Measurements from ENCODE around the gene SMAD6. TPM values are rescaled to one million over a fixed set of nuclear protein-coding genes. Genes with fewer than 3 reads are reported as not detected.

The SMAD6 gene
- total RNA-seq, 2 donors from 2014 or later: 14.0 to 25.4 TPM

- Histone ChIP-seq H3K27me3 (no peaks in the 10 kb centered on the region), H3K4me3 (no peak overlapping the region), H3K4me1 (no peaks in the 10 kb centered on the region), H3K9me3 (no peaks in the 10 kb centered on the region), H3K27ac (no peak overlapping the region), H3K36me3 (replicated peaks in 1 of 2; ENCODE audit: insufficient read depth in 1 of 2, low read depth in 2 of 2) (no peaks in the 10 kb centered on the region)
- ATAC-seq (peak; percentile 18), DNase-seq (no peak)
- WGBS, 2 donors: 85 to 89% methylated on average over 20 to 23 of the region's 23 CpGs
- intact Hi-C loops (cut with DNase I): no loop called here
- TF ChIP-seq POLR2A (IDR thresholded peaks at IDR 0.05) (no peak), CTCF (IDR thresholded peaks at IDR 0.05) (no peak)
Observed at GRCh38 chr15:66661432-66662096, 40.5 kb upstream of the SMAD6 start.

- H3K27ac ChIP-seq: no peak overlapping the region
Observed at GRCh38 chr15:66662522-66662921, 39.5 kb upstream of the SMAD6 start.

GRCh38 chr15:66663664-66664063, 38.4 kb upstream of the SMAD6 start:
- no peaks in the 10 kb centered on the region for H3K27me3 ChIP-seq
- no peaks in the 10 kb centered on the region for H3K4me1 ChIP-seq
- H3K27ac ChIP-seq: no peak overlapping the region
- H3K9me3 ChIP-seq: no peaks in the 10 kb centered on the region
- no peak for DNase-seq
- no peaks in the 10 kb centered on the region for H3K36me3 ChIP-seq (replicated peaks in 1 of 2; ENCODE audit: insufficient read depth in 1 of 2, low read depth in 2 of 2)
- 85 to 89% methylated on average over 3 of the region's 3 CpGs for WGBS, 2 donors
- H3K4me3 ChIP-seq: no peak overlapping the region
- TF ChIP-seq POLR2A (IDR thresholded peaks at IDR 0.05) (no peak), CTCF (IDR thresholded peaks at IDR 0.05) (no peak)
- no peak for ATAC-seq
- intact Hi-C loops (cut with DNase I): no loop called here

More at GRCh38 chr15:66662522-66662921, 39.5 kb upstream of the SMAD6 start:
- 83 to 86% methylated on average over 4 of the region's 4 CpGs for WGBS, 2 donors
- intact Hi-C loops (cut with DNase I): no loop called here
- H3K36me3 ChIP-seq (replicated peaks in 1 of 2; ENCODE audit: insufficient read depth in 1 of 2, low read depth in 2 of 2): no peaks in the 10 kb centered on the region
- TF ChIP-seq CTCF (IDR thresholded peaks at IDR 0.05) (no peak), POLR2A (IDR thresholded peaks at IDR 0.05) (no peak)
- DNase-seq (no peak), ATAC-seq (no peak)
- no peaks in the 10 kb centered on the region for H3K27me3 ChIP-seq
- H3K4me3 ChIP-seq: no peak overlapping the region
- H3K4me1 ChIP-seq: no peaks in the 10 kb centered on the region
- no peaks in the 10 kb centered on the region for H3K9me3 ChIP-seq

- no peaks in the 10 kb centered on the region for H3K36me3 ChIP-seq (replicated peaks in 1 of 2; ENCODE audit: insufficient read depth in 1 of 2, low read depth in 2 of 2)
- no peak overlapping the region for H3K27ac ChIP-seq
- H3K4me1 ChIP-seq: peaks cover 7% of the 10 kb centered on the region
- no peak for TF ChIP-seq POLR2A (IDR thresholded peaks at IDR 0.05)
- no peak for TF ChIP-seq CTCF (IDR thresholded peaks at IDR 0.05)
- no peak for ATAC-seq
- no peaks in the 10 kb centered on the region for H3K27me3 ChIP-seq
- H3K4me3 ChIP-seq: no peak overlapping the region
- WGBS, 2 donors: 82 to 89% methylated on average over 9 of the region's 9 CpGs
- H3K9me3 ChIP-seq: no peaks in the 10 kb centered on the region
- intact Hi-C loops (cut with DNase I): no loop called here
- DNase-seq: no peak
Observed at GRCh38 chr15:66670175-66670574, 31.9 kb upstream of the SMAD6 start.

Measured in body of pancreas (tissue), 4 donors.